ENCODE results near the gene RABL3. TPM values are rescaled to one million over a fixed set of nuclear protein-coding genes. Genes with fewer than 3 reads are reported as not detected.

RABL3 gene
- total and polyA plus RNA-seq, 2 of the 13 experiments (the other 11 are each of a cell fraction or from before 2014, with no cell fraction given): 4.8 to 31.9 TPM

- TF ChIP-seq ZNF512B (CRISPR knock-in tag; IDR thresholded peaks at IDR 0.05; ENCODE audit: borderline replicate concordance) (no peak), ZNF33A (CRISPR knock-in tag; IDR thresholded peaks at IDR 0.05; ENCODE audit: borderline replicate concordance) (no peak), ZNF329 (CRISPR knock-in tag; IDR thresholded peaks at IDR 0.05; ENCODE audit: low read depth) (no peak), FOXP1 (IDR thresholded peaks at IDR 0.05) (0 out of 2 replicates have a peak, but pooled peaks have one; percentile 50), FOXP1 (CRISPR knock-in tag; IDR thresholded peaks at IDR 0.05) (peak; percentile 67)
These were observed 48.7 kb downstream of the RABL3 start (continued) for GRCh38 chr3:120693439-120694171.

GRCh38 chr3:120689395-120689794, 52.9 kb downstream of the RABL3 start:
- H4K20me1 ChIP-seq (ENCODE audit: insufficient read depth, low read length): no peaks in the 10 kb centered on the region
- in situ Hi-C loops (cut with HindIII; ENCODE audit: extremely low pct_ligation_motif_present, low pct_unique_long_range_greater_than_20kb): no loop called here
- DNase-seq (ENCODE audit: low spot score): peak; percentile 13
- H3K9ac ChIP-seq (ENCODE audit: insufficient read depth, low read depth, low read length): no peak overlapping the region
- BruUV-seq (replicated peaks): no TSS peak
- POLR2A ChIA-PET: no interaction called here
- CTCF ChIA-PET (ENCODE audit: low intra/inter-chr PET ratio, low total read pairs): no interaction called here
- no peaks in the 10 kb centered on the region for H3K27me3 ChIP-seq (ENCODE audit: control insufficient read depth in 1 of 2, insufficient read depth in 2 of 2, low read length in 2 of 2)
- peak; percentile 23; the same call in 1 of the 3 replicates for ATAC-seq
- H3K4me1 ChIP-seq (ENCODE audit: insufficient read depth, low read length): peaks cover 41% of the 10 kb centered on the region
- no peaks in the 10 kb centered on the region for H3K9me3 ChIP-seq (ENCODE audit: low read length)
- FAIRE-seq: no peak
- H3K27ac ChIP-seq (ENCODE audit: extremely low read length, insufficient read depth, low read length): peak overlapping the region; percentile 28
- H3K79me2 ChIP-seq (ENCODE audit: insufficient read depth, low read length): no peaks in the 10 kb centered on the region
- peak overlapping the region; percentile 26 for H3K4me2 ChIP-seq (ENCODE audit: low read depth, low read length)
- intact Hi-C loops (cut with micrococcal nuclease; ENCODE audit: unreplicated experiment): no loop called here
- H2AFZ ChIP-seq (ENCODE audit: low read length): no peak overlapping the region
- 0 out of 5 replicates have a peak, but pooled peaks cover 0 to 4% of the 10 kb centered on the region in 2 experiments for H3K36me3 ChIP-seq (replicated peaks in 1 of 2; ENCODE audit: control insufficient read depth in 1 of 2, insufficient read depth in 2 of 2, low read length in 2 of 2)
- WGBS (ENCODE audit: low lambda C conversion rate): 71% methylated on average over 3 of the region's 3 CpGs
- H3K4me3 ChIP-seq (replicated peaks in 1 of 3; ENCODE audit: insufficient read depth in 1 of 3, low read depth in 2 of 3, low read length in 3 of 3): no peak overlapping the region
- TF ChIP-seq RARA (CRISPR knock-in tag; IDR thresholded peaks at IDR 0.05) (peak; percentile 59), RXRB (CRISPR knock-in tag; IDR thresholded peaks at IDR 0.05; ENCODE audit: borderline replicate concordance) (peak; percentile 63), ZNF253 (CRISPR knock-in tag; IDR thresholded peaks at IDR 0.05; ENCODE audit: borderline replicate concordance) (no peak), FOXA1 (IDR thresholded peaks at IDR 0.05) (0 out of 2 replicates have a peak, but pooled peaks have one; percentile 13), FOXA1 (CRISPR knock-in tag; IDR thresholded peaks at IDR 0.05) (peak; percentile 68), ZNF24 (IDR thresholded peaks at IDR 0.05) (no peak), RERE (CRISPR knock-in tag; IDR thresholded peaks at IDR 0.05; ENCODE audit: low read depth) (no peak), WIZ (CRISPR knock-in tag; IDR thresholded peaks at IDR 0.05) (no peak)

Data from HepG2 (cell line).